HG03342 (cell line): Measurements from ENCODE around the gene APP.

Experiments
- ATAC-seq: cut with Tn5 transposase; IDR thresholded peaks from one replicate; pipeline ENCODE4 v1.9.1; 2021; ENCODE audit warnings: mild to moderate bottlenecking, moderate library complexity; ENCODE audit not compliant: unreplicated experiment

The APP gene

GRCh38 chr21:26070822-26071425 is 99.6 kb downstream of the APP start:
- ATAC-seq: no peak

DNA sequence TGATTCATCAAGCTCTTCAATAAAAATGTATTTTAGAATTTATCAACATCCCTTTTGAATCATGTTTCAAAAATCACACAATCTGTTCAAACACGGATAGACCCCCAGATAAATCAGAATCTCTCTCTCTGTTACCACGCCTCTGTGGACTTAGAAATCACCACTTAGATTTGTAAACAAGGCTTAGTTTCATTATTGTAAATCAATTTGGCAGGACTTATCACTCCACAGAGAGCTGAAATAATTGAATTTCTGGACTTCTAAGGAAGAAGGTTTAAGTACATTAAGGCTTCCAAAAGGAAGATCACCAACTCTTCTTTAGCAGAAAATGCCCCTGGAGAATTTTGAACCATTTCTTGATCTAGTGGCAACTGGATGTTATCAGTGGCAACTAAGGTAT is 100.4 kb downstream of the APP start:
- no peak for ATAC-seq

DNA sequence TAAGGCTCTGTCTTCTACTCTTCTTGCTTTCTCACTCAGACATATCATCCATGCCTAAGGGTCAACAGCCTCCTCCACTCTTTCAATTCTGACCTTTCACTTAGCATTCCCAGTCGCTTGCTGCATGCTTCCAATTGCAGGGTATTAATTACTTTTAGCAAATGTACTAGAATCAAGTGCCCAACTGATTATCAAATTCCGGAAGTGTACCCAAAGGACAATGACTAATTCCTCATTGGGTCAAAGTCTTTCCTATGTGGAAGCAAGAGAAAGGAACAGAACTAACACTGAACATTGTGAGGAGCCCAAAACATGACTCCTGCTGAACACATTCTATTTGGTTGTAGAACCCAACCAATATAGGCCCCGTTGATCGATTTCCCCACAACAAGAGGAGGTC is 101.8 kb downstream of the APP start:
- ATAC-seq: no peak

- ATAC-seq: no peak
Measured at GRCh38 chr21:26067836-26068594, 102.6 kb downstream of the APP start.

- ATAC-seq: no peak
Measured at GRCh38 chr21:26064506-26064905, 106.1 kb downstream of the APP start.

DNA sequence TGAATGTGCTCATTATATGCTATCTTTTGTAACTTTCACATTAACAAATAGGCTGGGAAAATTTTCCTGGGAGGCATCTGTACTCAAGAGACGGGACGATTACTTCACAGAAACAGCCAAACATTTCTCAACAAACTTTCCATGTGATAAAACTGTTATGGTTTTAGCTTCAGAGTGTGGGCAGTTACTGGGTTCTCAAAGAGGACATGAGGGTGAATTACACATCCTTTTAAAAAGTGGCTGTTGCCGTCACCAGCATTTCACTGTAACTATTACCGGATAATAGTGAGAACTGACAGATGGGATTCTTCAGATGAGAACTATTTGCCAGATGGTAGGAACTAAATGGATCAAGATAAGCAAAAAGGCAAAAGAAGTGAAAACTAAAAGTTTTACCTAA is 109.1 kb downstream of the APP start:
- no peak for ATAC-seq

DNA sequence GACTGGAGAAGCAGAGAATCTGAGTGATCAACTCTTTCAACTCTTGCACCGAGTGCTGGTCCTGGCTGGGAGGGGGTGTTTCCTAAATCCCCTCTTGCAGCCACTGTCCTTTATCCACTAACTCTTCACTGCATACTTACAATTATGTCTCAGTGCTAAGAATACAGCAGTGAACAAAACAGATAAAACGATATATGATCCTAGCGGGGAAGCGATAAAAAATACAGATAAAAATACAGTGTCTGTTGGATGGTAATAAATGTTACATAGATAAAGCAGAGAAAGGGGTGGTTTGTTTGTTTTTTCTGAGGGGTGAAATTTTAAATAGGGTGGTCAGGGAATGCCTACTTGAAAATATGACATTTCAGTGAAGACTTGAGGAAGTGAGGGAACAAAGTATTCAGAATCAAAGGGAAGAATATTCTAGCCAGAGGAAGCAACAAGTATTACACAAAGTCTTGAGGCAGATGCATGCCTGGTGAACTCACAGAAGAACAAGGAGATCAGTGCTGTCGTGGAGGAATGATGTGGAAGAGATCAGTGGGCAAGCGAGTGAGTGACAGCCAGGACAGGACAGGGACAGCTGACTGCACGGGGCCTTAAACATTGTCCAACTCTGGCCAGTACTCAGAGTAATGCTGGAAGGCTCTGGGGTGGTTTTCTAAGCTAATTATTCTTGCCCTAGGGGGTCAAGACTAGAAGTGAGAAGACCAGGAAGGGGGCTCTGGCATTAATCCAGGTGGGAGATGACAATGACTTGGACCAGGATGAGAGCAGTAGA is 110.0 kb downstream of the APP start:
- ATAC-seq: no peak

GRCh38 chr21:26057477-26058170 is 112.9 kb downstream of the APP start:
- no peak for ATAC-seq

GRCh38 chr21:26055841-26056264 is 114.7 kb downstream of the APP start:
- no peak for ATAC-seq

- ATAC-seq: no peak
Measured at GRCh38 chr21:26055010-26055409, 115.6 kb downstream of the APP start.

DNA sequence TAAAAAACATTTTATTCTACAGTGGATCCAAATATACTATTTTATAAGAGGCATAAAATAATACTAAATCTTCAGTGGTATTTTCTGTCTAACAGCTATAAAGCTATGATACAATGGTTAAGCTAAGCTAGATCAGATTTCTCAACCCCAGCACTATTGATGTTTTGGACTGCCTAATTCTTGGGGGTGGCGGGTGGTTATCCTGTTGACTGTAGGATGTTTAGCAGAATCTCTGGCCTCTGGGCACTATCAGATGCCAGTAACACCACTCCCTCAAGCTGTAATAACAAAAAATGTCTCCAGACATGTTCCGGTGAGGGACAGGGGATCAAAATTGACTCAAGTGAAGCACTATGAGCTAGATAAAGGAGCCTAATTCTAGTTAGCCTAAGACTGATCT is 118.5 kb downstream of the APP start:
- ATAC-seq: no peak

DNA sequence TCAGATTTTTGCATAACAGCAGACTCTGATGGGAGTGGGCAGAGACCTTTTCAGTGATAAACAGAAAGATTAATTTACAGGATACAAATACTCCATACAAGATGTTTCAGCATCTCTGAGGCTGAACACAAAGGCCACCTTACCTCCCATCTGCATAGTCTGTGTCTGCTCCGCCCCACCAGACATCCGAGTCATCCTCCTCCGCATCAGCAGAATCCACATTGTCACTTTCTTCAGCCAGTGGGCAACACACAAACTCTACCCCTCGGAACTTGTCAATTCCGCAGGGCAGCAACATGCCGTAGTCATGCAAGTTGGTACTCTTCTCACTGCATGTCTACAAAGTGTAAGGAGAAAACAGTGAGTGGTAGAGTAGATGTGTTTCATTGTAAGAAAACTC is 119.7 kb downstream of the APP start:
- ATAC-seq: no peak

DNA sequence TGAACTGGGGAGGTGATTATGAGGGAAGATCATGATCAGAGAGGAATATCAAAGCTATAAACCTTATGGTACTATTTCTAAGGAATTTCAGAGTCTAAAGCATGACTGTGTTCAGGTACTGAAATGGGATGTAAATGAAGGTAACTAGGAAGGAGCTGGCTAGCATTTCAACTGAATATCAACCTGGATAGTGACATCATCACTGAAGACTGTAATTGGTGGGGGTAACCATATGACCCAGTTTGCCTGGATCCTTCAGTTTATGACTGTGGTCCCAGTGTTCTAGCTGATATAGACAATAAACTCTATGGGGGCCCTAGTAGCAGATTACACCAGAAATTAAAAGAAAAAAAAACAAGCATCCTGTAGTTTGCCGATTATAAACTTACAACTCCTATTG is 120.8 kb downstream of the APP start:
- ATAC-seq: no peak

DNA sequence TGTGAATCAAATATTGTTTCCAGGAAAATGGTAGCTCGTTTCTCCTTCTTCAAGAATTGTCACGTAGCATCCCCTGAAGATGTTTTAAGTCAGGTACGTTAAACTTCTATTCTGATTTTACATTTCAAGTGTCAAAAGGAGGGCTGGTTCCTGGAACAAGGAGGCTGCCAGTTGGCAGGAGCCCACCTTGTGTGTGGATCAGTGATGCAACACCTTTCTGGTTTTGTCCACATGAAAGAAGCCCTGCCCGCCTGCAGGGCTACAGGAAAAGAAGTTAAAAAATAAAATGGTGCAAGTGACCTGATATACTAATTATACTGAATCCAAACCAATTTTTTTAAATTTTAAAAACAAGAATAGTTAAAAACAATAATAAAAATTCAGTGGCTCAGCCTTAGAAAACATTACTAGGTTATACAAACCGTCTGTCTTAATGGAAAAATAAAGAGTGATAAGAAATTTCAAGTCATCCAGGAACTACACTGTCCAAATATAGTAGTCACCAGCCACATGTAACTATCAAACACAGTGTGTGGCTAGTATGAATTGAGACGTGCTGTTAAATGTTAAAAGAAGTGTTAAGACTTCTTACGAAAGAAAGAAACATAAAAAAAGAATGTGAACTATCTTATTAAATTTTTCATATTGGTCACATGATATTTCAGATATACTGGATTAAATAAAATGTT is 123.1 kb downstream of the APP start:
- no peak for ATAC-seq

DNA sequence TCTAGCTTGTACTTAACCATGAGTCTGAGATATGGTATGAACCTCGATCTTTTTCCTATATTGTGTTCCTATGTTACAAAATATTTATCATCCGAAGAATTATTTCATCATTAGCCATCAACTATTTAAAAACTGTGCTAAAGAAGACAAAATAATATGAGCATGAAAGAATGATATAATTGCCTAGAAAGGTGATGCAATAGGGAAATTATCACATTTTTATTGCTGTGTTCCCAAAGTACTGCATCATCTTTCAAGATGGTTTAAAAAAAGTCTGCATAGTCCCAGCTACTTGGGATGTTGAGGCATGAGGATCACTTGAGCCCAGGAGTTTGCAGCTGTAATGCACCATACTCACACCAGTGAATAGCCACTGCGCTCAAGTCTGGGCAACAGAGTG is 126.7 kb downstream of the APP start:
- ATAC-seq: no peak

DNA sequence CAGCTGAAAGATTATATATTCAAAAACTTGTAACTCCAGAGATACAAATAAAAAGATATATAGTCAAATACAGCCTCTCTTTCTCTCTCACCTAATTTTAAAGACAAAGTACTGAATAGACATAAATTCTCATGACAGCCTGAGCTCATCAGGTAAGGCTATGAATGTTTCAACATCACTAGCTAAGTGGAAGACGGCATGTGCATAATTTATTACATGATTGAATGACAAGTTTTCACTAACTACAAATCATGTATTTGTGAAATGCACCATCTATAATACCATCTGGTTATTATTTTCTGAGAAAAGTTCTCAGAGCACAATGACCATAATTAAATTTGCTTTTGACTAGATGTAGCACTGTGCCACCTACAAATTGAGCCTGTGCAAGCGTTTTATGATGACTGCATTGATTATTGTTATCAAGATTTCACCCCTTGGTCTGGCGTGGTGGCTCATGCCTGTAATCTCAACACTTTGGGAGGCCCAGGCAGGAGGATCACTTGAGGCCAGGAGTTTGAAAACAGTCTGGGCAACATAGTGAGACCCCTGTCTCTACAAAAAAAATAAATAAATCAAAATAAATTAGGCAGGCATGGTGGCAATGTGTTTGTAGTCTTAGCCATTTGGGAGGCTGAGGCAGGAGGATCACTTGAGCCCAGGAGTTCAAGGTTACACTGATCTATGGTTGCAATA is 128.2 kb downstream of the APP start:
- no peak for ATAC-seq

DNA sequence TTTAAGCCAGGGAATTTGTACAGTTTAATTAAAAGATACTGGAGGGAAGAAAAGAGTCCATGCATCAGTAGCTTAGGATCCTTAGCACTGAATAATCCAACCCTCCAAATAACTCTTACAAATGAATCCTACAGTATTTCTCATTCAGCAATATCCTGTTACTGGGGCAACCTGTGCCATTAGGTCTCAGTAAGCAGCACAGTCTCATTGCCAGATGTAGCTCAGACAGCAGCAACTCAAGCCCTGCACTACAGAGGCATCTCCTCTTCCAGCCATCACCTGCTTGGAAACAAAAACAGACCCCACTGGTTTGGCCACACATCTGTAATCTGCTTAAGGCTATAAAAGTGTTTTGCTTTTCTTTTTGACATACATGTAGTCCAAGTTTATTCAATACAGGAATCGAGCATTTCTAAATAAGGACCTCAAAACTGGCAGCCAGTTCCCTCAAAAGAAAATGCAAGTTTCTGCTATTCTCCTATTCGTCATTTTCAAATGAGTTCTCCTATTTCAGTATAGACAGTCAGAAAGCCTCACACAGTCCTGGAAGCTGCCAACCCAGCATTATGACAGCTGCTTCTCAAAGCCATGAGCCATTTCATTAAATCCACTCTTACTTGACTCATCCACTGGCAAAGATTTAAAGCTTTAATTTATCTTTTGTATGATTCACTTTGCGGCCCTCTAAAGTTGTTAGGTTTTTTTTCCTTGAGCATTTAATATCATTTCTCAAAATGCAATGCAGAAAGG is 129.0 kb downstream of the APP start:
- no peak for ATAC-seq

DNA sequence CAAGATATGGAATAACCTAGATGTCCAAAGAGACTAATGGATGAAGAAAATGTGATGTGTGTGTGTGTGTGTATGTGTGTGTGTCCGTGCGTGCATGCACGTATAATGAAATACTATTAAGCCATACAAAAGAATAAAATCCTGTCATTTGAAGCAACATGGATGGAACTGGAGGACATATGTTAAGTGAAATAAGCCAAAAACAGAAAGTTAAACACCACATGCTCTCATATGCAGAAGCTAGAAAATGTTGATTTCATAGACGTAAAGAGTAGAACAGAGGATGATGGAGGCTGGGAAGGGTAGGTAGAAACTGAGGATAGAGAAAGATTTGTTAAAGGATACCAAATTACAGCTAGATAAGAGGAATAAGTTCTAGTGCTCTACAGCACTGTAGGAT is 133.7 kb downstream of the APP start:
- no peak for ATAC-seq

DNA sequence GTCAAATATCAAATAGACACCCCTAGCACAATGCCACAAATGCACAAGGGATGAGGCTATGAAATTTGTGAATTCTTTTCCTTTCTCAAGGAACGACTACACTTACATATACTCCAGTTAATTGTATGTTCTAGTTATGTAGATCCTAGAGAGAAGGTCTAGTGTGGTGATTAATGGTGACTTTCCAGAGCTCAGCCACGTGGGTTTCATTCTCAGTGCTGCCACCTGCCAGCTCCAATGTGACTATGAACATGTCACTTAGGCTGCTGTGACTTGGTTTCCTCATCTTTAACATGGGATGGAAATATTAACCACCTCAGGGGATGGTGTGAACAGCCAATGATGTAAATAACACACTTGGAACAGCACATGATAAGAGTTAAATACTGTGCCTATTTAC is 138.3 kb downstream of the APP start:
- no peak for ATAC-seq

DNA sequence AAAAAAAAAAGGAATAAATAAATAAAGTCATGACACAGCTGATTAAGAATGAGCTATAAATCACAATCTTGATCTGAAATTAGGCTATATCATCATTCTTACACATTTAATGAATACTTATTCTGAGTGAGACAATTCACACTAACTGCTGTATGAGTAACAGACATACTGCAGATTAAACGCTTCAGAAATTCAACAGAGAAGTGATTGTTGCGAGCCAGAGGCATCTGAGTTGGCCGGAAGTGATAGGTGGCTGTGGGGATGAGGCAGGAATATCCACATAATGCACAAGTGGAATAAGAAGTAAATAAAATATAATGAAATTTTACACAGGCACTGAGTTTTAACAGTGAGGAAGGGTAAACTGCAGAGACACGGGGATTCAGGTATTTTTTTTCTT is 142.4 kb downstream of the APP start:
- ATAC-seq: no peak
